Upper lobe of left lung (tissue), 6 donors: ENCODE data around the gene RHOF. TPM values are rescaled to one million over a fixed set of nuclear protein-coding genes. Genes with fewer than 3 reads are reported as not detected.

Experiments used
- ATAC-seq, 2 donors: fragments of 200-7000 bp; cut with Tn5 transposase; one replicate each; pipeline ENCODE4 v1.9.1; 2022; ENCODE audit warnings: mild to moderate bottlenecking in 2 of 2, moderate library complexity in 2 of 2; ENCODE audit not compliant: low FRiP score in 2 of 2
- DNase-seq, 2 donors: peaks; one replicate each; pipeline ENCODE4 v3.0.0-alpha.2; 2019 to 2020
- H3K27ac ChIP-seq, 4 donors: fragments of 200-600 bp; sonication (generic); one replicate each; pipeline ENCODE4 v1.5.1; 2016 to 2019
- H3K27me3 ChIP-seq, 4 donors: fragments of 200-600 bp; sonication (generic); one replicate each; pipeline ENCODE4 v1.5.1; 2017 to 2019
- H3K36me3 ChIP-seq, 4 donors: fragments of 200-600 bp; sonication (generic); one replicate each; pipeline ENCODE4 v1.5.1; 2016 to 2019
- H3K4me1 ChIP-seq, 4 donors: fragments of 200-600 bp; sonication (generic); one replicate each; pipeline ENCODE4 v1.5.1; 2018 to 2019
- H3K4me3 ChIP-seq, 4 donors: fragments of 200-600 bp; sonication (generic); one replicate each; pipeline ENCODE4 v1.5.1; 2017 to 2019; ENCODE audit warnings: mild to moderate bottlenecking in 2 of 4, moderate library complexity in 1 of 4
- H3K9me3 ChIP-seq, 4 donors: fragments of 200-600 bp; sonication (generic); one replicate each; pipeline ENCODE4 v1.5.1; 2018 to 2019
- CTCF ChIP-seq, 6 experiments: fragments of 450-650 bp in 4 of 6; fragments of 200-600 bp in 2 of 6; sonication (generic) in 2 of 6; IDR thresholded peaks; one replicate each; pipeline ENCODE4 v1.5.1; 2016 to 2019; ENCODE audit warnings: antibody characterized with exemption in 6 of 6
- EP300 ChIP-seq, 4 donors: sonication (generic); formaldehyde crosslinking; IDR thresholded peaks; one replicate each; pipeline ENCODE4 v1.5.1; 2017; ENCODE audit warnings: antibody characterized with exemption in 4 of 4, control low read depth in 2 of 4
- POLR2A ChIP-seq, 4 donors: fragments of 450-650 bp; IDR thresholded peaks; one replicate each; pipeline ENCODE4 v1.5.1; 2016 to 2017; ENCODE audit warnings: antibody characterized with exemption in 4 of 4, mild to moderate bottlenecking in 2 of 4
- POLR2AphosphoS5 ChIP-seq, 2 donors: sonication (generic); formaldehyde crosslinking; IDR thresholded peaks; one replicate each; pipeline ENCODE4 v1.5.1; 2017; ENCODE audit warnings: antibody characterized with exemption in 2 of 2
- WGBS, 2 donors: methylation state at CpG; one replicate each; pipeline ENCODE4 v1.1.5; 2017 to 2018; 5-methylcytosine and 5-hydroxymethylcytosine counted together
- total RNA-seq, 6 donors: library from RNA; depleted of rRNA in 4 of 6; stranded (reverse); fragments of >200 nt in 4 of 6; gene quantifications; one replicate each; pipeline versions ENCODE4 v1.1.0 to v1.2.1, GENCODE V29; 2016 to 2021
- donor health status: DM: no; HTN: no; CAD: no; lungs with moderate emphysema.
- donor health status: DM: no; HTN: yes; CAD: no; lungs with severe emphysema.

Gene RHOF
- total RNA-seq, 6 donors from 2014 or later, result 33.5 to 145 (median 45.5) TPM

GRCh38 chr12:121781998-121782979 is 11.2 kb downstream of the RHOF start:
- no peaks in the 10 kb centered on the region for H3K27me3 ChIP-seq
- DNase-seq (no peak), ATAC-seq (peak in 1 of 2 donors; percentile 13)
- H3K36me3 ChIP-seq, result peaks cover 0 to 19% (median 6%) of the 10 kb centered on the region in 4 donors
- TF ChIP-seq POLR2A (IDR thresholded peaks at IDR 0.05) (no peak), CTCF (IDR thresholded peaks at IDR 0.05) (no peak), EP300 (IDR thresholded peaks at IDR 0.05) (no peak), POLR2AphosphoS5 (IDR thresholded peaks at IDR 0.05) (no peak)
- H3K27ac ChIP-seq, result peak overlapping the region in 3 of 4 donors; percentile 15 to 49 (median 17)
- H3K4me1 ChIP-seq, result peaks cover 19 to 34% (median 29%) of the 10 kb centered on the region in 4 donors
- H3K4me3 ChIP-seq, result no peak overlapping the region
- no peaks in the 10 kb centered on the region for H3K9me3 ChIP-seq
- 45 to 49% methylated on average over 12 to 14 of the region's 14 CpGs for WGBS, 2 donors

GRCh38 chr12:121781484-121781997 is 11.9 kb downstream of the RHOF start:
- no peaks in the 10 kb centered on the region for H3K9me3 ChIP-seq
- H3K36me3 ChIP-seq, result peaks cover 0 to 19% (median 6%) of the 10 kb centered on the region in 4 donors
- H3K4me3 ChIP-seq, result no peak overlapping the region
- H3K27ac ChIP-seq, result peak overlapping the region in 3 of 4 donors; percentile 13 to 57 (median 15)
- DNase-seq, result peak in 1 of 2 donors; percentile 58
- peak in 1 of 2 donors; percentile 5 for ATAC-seq
- WGBS, 2 donors, result 46 to 56% methylated on average over 10 to 12 of the region's 12 CpGs
- no peaks in the 10 kb centered on the region for H3K27me3 ChIP-seq
- H3K4me1 ChIP-seq, result peaks cover 19 to 27% (median 23%) of the 10 kb centered on the region in 4 donors
- TF ChIP-seq POLR2A (IDR thresholded peaks at IDR 0.05) (no peak), CTCF (IDR thresholded peaks at IDR 0.05) (no peak), POLR2AphosphoS5 (IDR thresholded peaks at IDR 0.05) (no peak), EP300 (IDR thresholded peaks at IDR 0.05) (no peak)

GRCh38 chr12:121780429-121780828 is 13.1 kb downstream of the RHOF start:
- WGBS, 2 donors, result 96 to 97% methylated on average over 10 to 11 of the region's 11 CpGs
- Histone ChIP-seq H3K36me3 (peaks cover 0 to 19% (median 6%) of the 10 kb centered on the region in 4 donors), H3K27me3 (no peaks in the 10 kb centered on the region), H3K9me3 (no peaks in the 10 kb centered on the region), H3K4me1 (peaks cover 23 to 30% (median 24%) of the 10 kb centered on the region in 4 donors), H3K27ac (no peak overlapping the region), H3K4me3 (no peak overlapping the region)
- DNase-seq (no peak), ATAC-seq (no peak)
- TF ChIP-seq POLR2A (IDR thresholded peaks at IDR 0.05) (no peak), CTCF (IDR thresholded peaks at IDR 0.05) (no peak), EP300 (IDR thresholded peaks at IDR 0.05) (no peak), POLR2AphosphoS5 (IDR thresholded peaks at IDR 0.05) (no peak)

GRCh38 chr12:121779422-121779895 is 14.0 kb downstream of the RHOF start:
- Histone ChIP-seq H3K4me1 (peaks cover 23 to 30% (median 27%) of the 10 kb centered on the region in 4 donors), H3K36me3 (peaks cover 0 to 19% (median 6%) of the 10 kb centered on the region in 4 donors), H3K4me3 (no peak overlapping the region), H3K27ac (peak overlapping the region; percentile 27 to 54 (median 40)), H3K9me3 (no peaks in the 10 kb centered on the region), H3K27me3 (no peaks in the 10 kb centered on the region)
- WGBS, 2 donors, result 60 to 74% methylated on average over 1 to 17 of the region's 17 CpGs
- peak in 1 of 2 donors; percentile 60 for DNase-seq
- no peak for TF ChIP-seq EP300 (IDR thresholded peaks at IDR 0.05)
- no peak for TF ChIP-seq POLR2A (IDR thresholded peaks at IDR 0.05)
- no peak for TF ChIP-seq CTCF (IDR thresholded peaks at IDR 0.05)
- TF ChIP-seq POLR2AphosphoS5 (IDR thresholded peaks at IDR 0.05), result no peak
- ATAC-seq, result no peak
